Fibroblast of lung (primary cell): ENCODE results near the gene TTC38.

Experiments
- EZH2 ChIP-seq: IDR thresholded peaks from 2 replicates; pipeline ENCODE4 v1.5.1; 2012; ENCODE audit warnings: low read length, control low read depth, mild to moderate bottlenecking; ENCODE audit errors: missing control alignments
- TF ChIP-seq, protein P1 (sequence below), 2 donors: IDR thresholded peaks in 1 of 2; conservative IDR thresholded peaks in 1 of 2; 1 replicate in 1 of 2; 2 replicates in 1 of 2; pipeline ENCODE4 v1.5.1; 2011 to 2012; ENCODE audit warnings: low read length in 2 of 2, control low read depth in 1 of 2, inconsistent platforms in 1 of 2, low read depth in 1 of 2, mild to moderate bottlenecking in 1 of 2

DNA sequence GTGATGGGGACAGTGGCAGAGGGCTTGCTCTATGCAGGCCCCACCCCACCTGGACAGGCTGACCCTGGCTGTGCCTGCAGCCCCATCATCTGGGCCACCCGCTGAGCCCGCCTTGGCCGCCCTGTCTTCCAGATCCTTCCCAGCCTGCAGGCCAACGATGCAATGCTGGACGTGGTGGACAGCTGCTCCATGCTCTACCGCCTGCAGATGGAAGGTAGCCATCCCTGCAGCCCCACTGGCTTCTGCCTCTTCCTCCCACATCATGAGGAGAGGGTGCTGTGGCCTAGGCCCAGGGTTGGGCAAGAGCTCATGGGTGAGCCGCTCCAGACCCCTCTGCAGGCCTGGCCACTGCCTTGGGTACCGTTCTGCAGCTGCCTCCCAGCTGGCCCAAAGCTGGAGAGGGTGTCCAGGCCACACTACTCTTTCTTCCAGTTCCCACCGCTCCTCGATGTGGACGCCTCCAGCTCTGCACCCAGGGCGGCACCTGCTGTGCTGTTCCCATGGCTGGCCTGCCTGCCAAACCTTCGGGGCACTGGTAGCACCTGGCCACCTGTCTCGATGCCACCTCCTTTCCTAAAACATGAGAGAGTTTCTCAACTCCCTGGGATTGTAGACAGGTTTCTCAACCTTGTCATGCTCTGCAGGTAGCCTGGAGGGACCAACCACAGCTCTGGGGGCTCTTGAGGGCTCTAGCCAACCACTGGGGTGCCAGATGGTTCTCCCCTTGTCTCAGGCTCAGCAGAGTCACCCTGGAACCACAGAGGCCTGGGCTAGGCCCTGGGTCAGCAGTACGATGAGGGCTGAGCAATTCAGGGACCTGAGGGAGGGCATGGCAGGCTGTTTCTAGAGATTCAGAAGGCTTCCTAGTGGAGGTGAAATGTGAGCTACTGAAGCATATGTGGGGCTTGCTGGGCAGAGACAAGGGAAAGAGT is 19.4 kb downstream of the TTC38 start:
- TF ChIP-seq, protein P1, sequence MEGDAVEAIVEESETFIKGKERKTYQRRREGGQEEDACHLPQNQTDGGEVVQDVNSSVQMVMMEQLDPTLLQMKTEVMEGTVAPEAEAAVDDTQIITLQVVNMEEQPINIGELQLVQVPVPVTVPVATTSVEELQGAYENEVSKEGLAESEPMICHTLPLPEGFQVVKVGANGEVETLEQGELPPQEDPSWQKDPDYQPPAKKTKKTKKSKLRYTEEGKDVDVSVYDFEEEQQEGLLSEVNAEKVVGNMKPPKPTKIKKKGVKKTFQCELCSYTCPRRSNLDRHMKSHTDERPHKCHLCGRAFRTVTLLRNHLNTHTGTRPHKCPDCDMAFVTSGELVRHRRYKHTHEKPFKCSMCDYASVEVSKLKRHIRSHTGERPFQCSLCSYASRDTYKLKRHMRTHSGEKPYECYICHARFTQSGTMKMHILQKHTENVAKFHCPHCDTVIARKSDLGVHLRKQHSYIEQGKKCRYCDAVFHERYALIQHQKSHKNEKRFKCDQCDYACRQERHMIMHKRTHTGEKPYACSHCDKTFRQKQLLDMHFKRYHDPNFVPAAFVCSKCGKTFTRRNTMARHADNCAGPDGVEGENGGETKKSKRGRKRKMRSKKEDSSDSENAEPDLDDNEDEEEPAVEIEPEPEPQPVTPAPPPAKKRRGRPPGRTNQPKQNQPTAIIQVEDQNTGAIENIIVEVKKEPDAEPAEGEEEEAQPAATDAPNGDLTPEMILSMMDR (conservative IDR thresholded peaks at IDR 0.05 in 1 of 2, IDR thresholded peaks at IDR 0.05 in 1 of 2; ENCODE audit: low read depth in 1 of 2, low read length in 2 of 2), result no peak
- no peak for TF ChIP-seq EZH2
